ENCODE results near the gene ADPRS.

ADPRS gene

GRCh38 chr1:36124404-36125128 is 35.9 kb downstream of the ADPRS start:
- H3K4me3 ChIP-seq (ENCODE audit: low read length): no peak overlapping the region
- no peak for DNase-seq (ENCODE audit: low read depth)
- TF ChIP-seq, protein P1, sequence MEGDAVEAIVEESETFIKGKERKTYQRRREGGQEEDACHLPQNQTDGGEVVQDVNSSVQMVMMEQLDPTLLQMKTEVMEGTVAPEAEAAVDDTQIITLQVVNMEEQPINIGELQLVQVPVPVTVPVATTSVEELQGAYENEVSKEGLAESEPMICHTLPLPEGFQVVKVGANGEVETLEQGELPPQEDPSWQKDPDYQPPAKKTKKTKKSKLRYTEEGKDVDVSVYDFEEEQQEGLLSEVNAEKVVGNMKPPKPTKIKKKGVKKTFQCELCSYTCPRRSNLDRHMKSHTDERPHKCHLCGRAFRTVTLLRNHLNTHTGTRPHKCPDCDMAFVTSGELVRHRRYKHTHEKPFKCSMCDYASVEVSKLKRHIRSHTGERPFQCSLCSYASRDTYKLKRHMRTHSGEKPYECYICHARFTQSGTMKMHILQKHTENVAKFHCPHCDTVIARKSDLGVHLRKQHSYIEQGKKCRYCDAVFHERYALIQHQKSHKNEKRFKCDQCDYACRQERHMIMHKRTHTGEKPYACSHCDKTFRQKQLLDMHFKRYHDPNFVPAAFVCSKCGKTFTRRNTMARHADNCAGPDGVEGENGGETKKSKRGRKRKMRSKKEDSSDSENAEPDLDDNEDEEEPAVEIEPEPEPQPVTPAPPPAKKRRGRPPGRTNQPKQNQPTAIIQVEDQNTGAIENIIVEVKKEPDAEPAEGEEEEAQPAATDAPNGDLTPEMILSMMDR (IDR thresholded peaks at IDR 0.05; ENCODE audit: insufficient read depth, low read depth, low read length, missing control alignments): no peak

DNA sequence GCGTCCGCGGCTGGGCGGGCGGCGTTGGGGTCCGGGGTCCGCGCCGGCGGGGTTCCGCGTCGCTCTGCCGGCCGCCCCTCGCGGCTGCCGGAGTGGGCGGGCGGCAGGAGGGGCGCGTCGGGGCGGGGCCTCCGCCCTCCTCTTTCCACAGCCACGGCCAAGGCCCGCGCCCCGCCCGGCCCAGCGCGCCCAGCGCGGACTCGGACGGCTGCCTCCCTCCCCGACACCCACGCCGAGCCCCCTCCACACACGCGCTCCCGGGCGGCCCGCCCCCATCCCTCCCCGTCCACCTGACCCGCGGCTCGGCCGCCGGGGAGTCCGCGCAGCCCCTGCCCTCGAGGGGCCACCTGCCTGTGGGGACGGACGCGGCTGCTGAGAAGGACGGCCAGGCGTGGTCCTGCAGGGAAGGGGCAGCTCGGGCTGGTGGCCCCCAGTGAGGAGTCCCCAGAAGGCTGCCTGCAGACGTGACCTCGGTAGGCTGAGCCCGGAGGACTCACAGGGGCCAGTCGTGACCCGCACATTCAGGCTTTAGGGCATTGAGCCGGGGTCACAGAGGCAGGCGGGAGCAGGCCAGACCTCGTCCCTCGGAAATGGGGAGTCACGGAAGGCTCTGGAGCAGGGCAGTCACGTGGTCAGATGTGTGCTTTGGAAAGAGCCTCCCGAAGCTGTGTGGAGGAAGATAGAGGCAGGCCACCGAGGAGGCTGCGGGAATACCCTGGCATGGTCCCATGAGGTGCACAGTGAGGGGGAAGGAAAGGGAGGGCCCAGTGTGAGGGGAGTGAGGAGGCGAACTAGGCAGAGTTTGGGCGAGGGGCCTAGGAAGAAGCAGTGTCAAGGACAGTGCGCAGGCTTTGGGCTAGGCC is 36.7 kb downstream of the ADPRS start, which contains the start of gene COL8A2:
Gene COL8A2 (minus strand): TSS at position 94 of the 863 bp plus-strand sequence. CDS start 24,980 bp downstream, outside the sequence.
- TF ChIP-seq, protein P1 (IDR thresholded peaks at IDR 0.05; ENCODE audit: insufficient read depth, low read depth, low read length, missing control alignments): no peak
- no peak within 1 kb of the TSS for H3K4me3 ChIP-seq (ENCODE audit: low read length)
- DNase-seq (ENCODE audit: low read depth): no peak

DNA sequence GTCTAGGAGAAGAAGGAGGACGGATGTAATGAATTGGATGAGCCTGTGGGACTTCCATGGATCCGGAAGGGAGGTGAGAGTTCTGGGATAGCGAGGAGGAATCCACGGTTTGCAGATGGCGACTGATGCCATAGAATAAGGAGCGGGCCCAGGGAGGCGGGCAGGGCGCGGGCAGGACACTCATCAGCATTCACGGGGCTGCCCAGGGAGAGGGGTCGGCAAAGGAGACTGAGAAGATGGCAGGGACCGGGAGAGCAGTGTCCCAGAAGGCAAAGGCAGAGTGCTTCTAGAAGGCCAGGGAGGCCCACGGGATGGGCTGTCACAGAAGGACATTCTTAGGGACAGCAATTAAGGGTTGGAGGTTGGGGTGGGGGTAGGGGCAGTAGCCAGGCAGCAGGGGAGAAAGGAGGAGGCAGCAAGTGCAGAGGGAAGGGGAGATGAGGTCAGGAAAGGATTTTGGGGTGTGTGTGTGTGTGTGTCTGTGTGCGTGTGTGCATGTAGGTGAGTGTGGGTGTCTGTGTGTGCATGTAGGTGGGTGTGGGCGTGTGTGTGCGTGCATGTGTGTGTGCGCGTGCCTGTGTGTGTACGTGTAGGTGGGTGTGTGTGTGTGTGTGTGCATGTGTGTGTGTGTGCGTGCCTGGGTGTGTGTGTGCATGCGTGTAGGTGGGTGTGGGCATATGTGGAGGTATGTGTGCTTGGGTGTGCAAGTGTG is 37.5 kb downstream of the ADPRS start:
- H3K4me3 ChIP-seq (ENCODE audit: low read length): no peak overlapping the region
- no peak for DNase-seq (ENCODE audit: low read depth)
- TF ChIP-seq, protein P1 (IDR thresholded peaks at IDR 0.05; ENCODE audit: insufficient read depth, low read depth, low read length, missing control alignments): no peak

DNA sequence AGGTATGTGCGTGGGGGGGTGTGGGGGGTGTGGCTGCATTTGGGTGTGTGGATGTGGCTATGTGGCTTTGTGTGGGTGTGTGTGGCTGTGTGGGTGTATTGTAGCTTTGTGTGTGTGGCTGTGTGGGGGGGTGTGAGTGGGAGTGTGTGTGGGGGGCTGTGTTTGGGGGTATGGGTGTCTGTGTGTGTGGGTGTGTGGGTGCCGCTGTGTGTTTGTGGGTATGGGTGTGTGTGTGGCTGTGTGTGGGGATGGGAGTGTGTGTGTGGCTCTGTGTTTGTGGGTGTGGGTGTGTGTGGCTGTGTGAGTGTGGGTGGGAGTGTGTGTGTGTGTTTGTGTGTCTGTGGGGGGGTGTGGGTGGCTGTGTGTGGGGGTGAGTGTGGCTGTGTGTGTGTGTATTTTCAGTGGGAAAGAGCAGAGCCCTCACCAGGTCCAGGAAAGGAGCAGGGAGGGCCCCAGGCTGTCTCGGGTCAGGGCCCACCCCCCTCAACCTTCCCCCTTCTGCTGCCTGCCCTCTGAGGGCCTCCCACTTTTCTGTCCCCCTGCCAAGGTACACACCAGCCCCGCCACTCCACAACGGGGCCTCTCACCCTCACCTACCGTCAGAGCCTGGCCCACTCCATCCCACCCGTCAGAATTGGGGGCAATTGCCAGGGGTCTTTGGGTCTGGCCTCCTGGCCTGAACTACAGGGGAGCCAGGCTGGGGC is 38.3 kb downstream of the ADPRS start:
- H3K4me3 ChIP-seq (ENCODE audit: low read length): no peak overlapping the region
- TF ChIP-seq, protein P1 (IDR thresholded peaks at IDR 0.05; ENCODE audit: insufficient read depth, low read depth, low read length, missing control alignments): no peak
- no peak for DNase-seq (ENCODE audit: low read depth)

GRCh38 chr1:36128126-36128904 is 39.6 kb downstream of the ADPRS start:
- no peak overlapping the region for H3K4me3 ChIP-seq (ENCODE audit: low read length)
- TF ChIP-seq, protein P1 (IDR thresholded peaks at IDR 0.05; ENCODE audit: insufficient read depth, low read depth, low read length, missing control alignments): no peak
- DNase-seq (ENCODE audit: low read depth): no peak

- H3K4me3 ChIP-seq (ENCODE audit: low read length): no peak overlapping the region
- no peak for DNase-seq (ENCODE audit: low read depth)
- TF ChIP-seq, protein P1 (IDR thresholded peaks at IDR 0.05; ENCODE audit: insufficient read depth, low read depth, low read length, missing control alignments): no peak
Observed at GRCh38 chr1:36128905-36129206, 40.2 kb downstream of the ADPRS start.

Measured in epithelial cell of esophagus (primary cell).